ENCODE data around the gene CIT.

- TF ChIP-seq CTCF (IDR thresholded peaks at IDR 0.05) (no peak), POLR2A (IDR thresholded peaks at IDR 0.05) (no peak), EP300 (IDR thresholded peaks at IDR 0.05) (no peak)
Measured at GRCh38 chr12:119864591-119864990, 12.5 kb downstream of the CIT start.
